Caki2 (cell line): ENCODE measurements around the gene IRAK1. TPM values are rescaled to one million over a fixed set of nuclear protein-coding genes. Genes with fewer than 3 reads are reported as not detected.

Experiments used
- DNase-seq: peaks from one replicate; pipeline ENCODE4 v3.0.0-alpha.2; 2015; ENCODE audit warnings: low read depth
- in situ Hi-C: cut with HindIII; loops from 2 replicates; pipeline ENCODE4 v1.10.0; 2016; ENCODE audit warnings: low sequenced_read_pairs, low pct_unique_long_range_greater_than_20kb, mixed read lengths
- total RNA-seq: library from RNA; depleted of rRNA; stranded (reverse); fragments of >200 nt; shearing (Covaris generic); gene quantifications from 2 replicates; pipeline ENCODE4 v1.2.3, GENCODE V29; 2014; ENCODE audit warnings: low replicate concordance; rRNA removed

Gene IRAK1
- total RNA-seq, 1 experiment from 2014 or later = 131 TPM

GRCh38 chrX:153967536-153968224 is 52.0 kb downstream of the IRAK1 start:
- in situ Hi-C loops = no loop called here
- DNase-seq = no peak

GRCh38 chrX:153966841-153967535 is 52.7 kb downstream of the IRAK1 start:
- in situ Hi-C loops = no loop called here

GRCh38 chrX:153966283-153966688 is 53.4 kb downstream of the IRAK1 start:
- in situ Hi-C loops = no loop called here
- DNase-seq = no peak

More at GRCh38 chrX:153966841-153967535, 52.7 kb downstream of the IRAK1 start:
- DNase-seq = no peak

GRCh38 chrX:153965406-153965805 is 54.3 kb downstream of the IRAK1 start:
- no peak for DNase-seq
- in situ Hi-C loops = no loop called here

- DNase-seq = no peak
- in situ Hi-C loops = no loop called here
These were observed 55.6 kb downstream of the IRAK1 start for GRCh38 chrX:153964105-153964504.

GRCh38 chrX:153963546-153963945 is 56.2 kb downstream of the IRAK1 start:
- DNase-seq = no peak
- in situ Hi-C loops = no loop called here

GRCh38 chrX:153961292-153961691 is 58.4 kb downstream of the IRAK1 start:
- DNase-seq = no peak
- in situ Hi-C loops = no loop called here

- DNase-seq = no peak
- in situ Hi-C loops = no loop called here
These were observed 58.9 kb downstream of the IRAK1 start for GRCh38 chrX:153960786-153961185.

Other genes starting within 250 kb of the IRAK1 start
- 0.29 TPM in 1 of 2 replicates, not detected in the other for gene SRPK3, start 238.9 kb downstream of the IRAK1 start, total RNA-seq
- gene IDH3G, start 225.5 kb downstream of the IRAK1 start, total RNA-seq = 44.9 and 63.0 TPM in 2 replicates
- 177 and 185 TPM in 2 replicates for gene SSR4, start 225.2 kb downstream of the IRAK1 start, total RNA-seq
- gene PDZD4, start 189.4 kb downstream of the IRAK1 start, total RNA-seq = 4.3 and 8.5 TPM in 2 replicates
- 37.1 and 49.7 TPM in 2 replicates for gene L1CAM, start 133.7 kb downstream of the IRAK1 start, total RNA-seq
- 0.09 TPM in 1 of 2 replicates, not detected in the other for gene AVPR2, start 115.2 kb downstream of the IRAK1 start, total RNA-seq
- 8.1 and 15.3 TPM in 2 replicates for gene ARHGAP4, start 93.6 kb downstream of the IRAK1 start, total RNA-seq
- 119 and 121 TPM in 2 replicates for gene NAA10, start 84.9 kb downstream of the IRAK1 start, total RNA-seq
- 13.5 and 15.5 TPM in 2 replicates for gene RENBP, start 75.3 kb downstream of the IRAK1 start, total RNA-seq
- 9.5 and 10.1 TPM in 2 replicates for gene HCFC1, start 48.1 kb downstream of the IRAK1 start, total RNA-seq
- 5.7 and 16.6 TPM in 2 replicates for gene TMEM187, start 47.1 kb downstream of the IRAK1 start, total RNA-seq
- gene MECP2, start 77.8 kb upstream of the IRAK1 start, total RNA-seq = 20.9 and 26.7 TPM in 2 replicates
- gene OPN1LW, start 124.3 kb upstream of the IRAK1 start, total RNA-seq = not detected in 2 replicates
- not detected in 2 replicates for gene OPN1MW, start 162.7 kb upstream of the IRAK1 start, total RNA-seq
- gene OPN1MW2, start 199.9 kb upstream of the IRAK1 start, total RNA-seq = not detected in 2 replicates
- gene OPN1MW3, start 237.7 kb upstream of the IRAK1 start, total RNA-seq = not detected in 2 replicates